AG09309 (cell line): Measurements from ENCODE around the gene CTRB1.
A peak's percentile ranks its signal among the peaks of the same experiment; 100 is the strongest.
"Not testable (repeated sequence)": the region's sequence is repeated elsewhere in the genome, so short reads cannot be mapped to it uniquely, and the experiment has no call there.

Experiments
- DNase-seq: peaks from one replicate; pipeline ENCODE4 v3.0.0-alpha.2; 2010; ENCODE audit warnings: low read depth
- H3K4me3 ChIP-seq: 2 replicates; pipeline ENCODE4 v1.5.1; 2011; ENCODE audit warnings: mild to moderate bottlenecking, low read depth, low read length, moderate library complexity; ENCODE audit not compliant: control insufficient read depth
- TF ChIP-seq, protein P1 (sequence below): IDR thresholded peaks from 2 replicates; pipeline ENCODE4 v1.5.1; 2011; ENCODE audit warnings: mild to moderate bottlenecking, low read depth, low read length, inconsistent platforms; ENCODE audit not compliant: insufficient read depth, control insufficient read depth; ENCODE audit errors: missing control alignments

The CTRB1 gene

DNA sequence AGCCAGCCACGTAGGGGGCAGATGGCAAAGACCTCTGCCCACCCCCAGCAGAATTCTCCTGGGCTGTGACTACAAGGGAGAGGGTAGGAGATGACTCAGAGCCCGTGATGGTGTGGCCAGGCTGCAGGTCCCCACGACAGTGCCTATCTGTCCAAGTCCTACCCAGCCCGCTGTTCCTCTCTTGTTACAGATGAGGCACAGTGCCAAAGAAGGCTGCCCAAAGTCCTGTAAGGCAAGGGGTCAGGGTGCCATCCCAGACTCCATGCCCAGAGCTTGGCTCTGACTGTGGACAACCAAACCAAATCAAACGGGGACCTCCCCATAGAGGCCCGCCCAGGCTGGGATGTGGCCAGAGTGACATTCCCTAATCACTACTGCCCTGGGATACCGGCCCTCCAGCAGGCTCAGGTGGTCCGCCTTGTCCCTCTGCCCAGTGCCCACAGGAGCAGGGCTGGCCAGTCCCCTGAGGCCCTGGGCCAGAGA lies 45.2 kb downstream of the CTRB1 start:
- peak overlapping the region; percentile 71 for H3K4me3 ChIP-seq
- TF ChIP-seq, protein P1, sequence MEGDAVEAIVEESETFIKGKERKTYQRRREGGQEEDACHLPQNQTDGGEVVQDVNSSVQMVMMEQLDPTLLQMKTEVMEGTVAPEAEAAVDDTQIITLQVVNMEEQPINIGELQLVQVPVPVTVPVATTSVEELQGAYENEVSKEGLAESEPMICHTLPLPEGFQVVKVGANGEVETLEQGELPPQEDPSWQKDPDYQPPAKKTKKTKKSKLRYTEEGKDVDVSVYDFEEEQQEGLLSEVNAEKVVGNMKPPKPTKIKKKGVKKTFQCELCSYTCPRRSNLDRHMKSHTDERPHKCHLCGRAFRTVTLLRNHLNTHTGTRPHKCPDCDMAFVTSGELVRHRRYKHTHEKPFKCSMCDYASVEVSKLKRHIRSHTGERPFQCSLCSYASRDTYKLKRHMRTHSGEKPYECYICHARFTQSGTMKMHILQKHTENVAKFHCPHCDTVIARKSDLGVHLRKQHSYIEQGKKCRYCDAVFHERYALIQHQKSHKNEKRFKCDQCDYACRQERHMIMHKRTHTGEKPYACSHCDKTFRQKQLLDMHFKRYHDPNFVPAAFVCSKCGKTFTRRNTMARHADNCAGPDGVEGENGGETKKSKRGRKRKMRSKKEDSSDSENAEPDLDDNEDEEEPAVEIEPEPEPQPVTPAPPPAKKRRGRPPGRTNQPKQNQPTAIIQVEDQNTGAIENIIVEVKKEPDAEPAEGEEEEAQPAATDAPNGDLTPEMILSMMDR: no peak

DNA sequence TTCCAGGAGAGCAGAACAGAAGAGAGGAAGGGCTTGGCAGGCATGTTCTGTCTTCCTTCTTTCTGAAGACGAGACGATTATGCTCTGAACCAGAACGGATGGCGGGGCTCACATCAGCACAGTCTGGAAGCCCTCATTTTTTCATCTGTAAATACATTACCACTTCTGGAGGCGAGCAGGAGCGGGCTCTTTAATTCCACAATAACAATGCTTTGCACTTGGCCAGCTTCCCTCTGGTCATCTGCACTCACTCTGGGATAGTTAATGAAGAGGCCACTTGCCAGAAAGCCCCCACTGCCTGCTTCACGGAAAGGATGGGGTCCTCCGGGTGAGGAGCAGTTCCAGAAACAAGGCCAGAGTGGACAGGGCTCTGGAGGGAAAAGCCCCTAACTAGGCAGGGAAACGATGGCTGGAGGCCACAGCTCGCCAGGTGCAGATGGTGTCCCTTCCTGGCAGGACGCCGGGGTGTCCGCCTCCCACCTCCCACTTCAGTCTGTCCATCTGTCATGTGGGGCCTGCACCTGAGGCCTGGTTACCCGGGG lies 45.7 kb downstream of the CTRB1 start:
- peak overlapping the region; percentile 71 for H3K4me3 ChIP-seq
- TF ChIP-seq, protein P1: no peak
- no peak for DNase-seq

More for the DNA sequence above, 45.2 kb downstream of the CTRB1 start:
- no peak for DNase-seq

DNA sequence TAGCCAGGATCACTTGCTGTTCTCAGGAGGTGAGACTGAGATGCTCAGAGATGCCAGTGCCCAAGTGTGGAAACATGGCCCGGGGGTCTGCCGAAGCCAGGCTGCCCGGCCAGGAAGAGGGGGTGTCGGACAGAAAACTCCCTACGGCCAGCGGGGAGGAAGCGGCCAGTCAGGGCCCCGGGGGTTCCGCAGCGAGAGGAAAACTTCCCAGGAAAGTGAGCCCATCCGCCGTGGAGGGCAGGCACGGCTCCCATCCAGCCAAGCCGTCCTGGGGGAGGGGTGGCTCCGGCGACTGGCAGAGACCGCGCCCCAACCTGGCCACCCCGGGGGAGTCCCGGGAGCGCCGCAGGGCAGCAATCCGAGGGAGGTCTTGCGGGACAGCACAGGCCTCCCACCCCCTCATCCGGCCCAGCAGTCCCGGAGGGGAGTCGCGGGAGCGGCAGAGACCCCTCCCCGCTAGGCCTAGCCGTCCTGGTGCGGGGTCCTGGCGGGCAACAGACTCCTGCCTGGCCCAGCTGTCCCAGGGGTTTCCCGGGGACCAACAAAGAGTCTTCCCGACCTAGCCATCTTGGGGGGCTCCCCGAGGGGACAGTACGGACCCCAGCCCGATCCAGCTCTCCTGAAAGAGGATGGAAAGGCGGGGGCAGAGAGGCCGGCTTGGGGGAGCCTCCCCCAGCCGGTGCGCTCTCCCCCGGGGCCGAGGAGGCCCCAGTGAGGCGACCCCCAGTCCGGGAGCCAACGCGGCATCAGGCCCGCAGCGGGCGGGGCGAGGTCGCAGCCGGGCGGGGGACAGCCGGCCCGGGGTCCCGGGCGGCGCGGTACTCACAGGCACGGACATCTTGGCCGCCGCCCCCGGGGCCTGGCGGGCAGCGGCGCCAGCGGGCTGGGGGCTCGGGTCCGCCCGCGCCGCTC lies 46.5 kb downstream of the CTRB1 start:
- TF ChIP-seq, protein P1: no peak
- DNase-seq: no peak
- peak overlapping the region; percentile 71 for H3K4me3 ChIP-seq

DNA sequence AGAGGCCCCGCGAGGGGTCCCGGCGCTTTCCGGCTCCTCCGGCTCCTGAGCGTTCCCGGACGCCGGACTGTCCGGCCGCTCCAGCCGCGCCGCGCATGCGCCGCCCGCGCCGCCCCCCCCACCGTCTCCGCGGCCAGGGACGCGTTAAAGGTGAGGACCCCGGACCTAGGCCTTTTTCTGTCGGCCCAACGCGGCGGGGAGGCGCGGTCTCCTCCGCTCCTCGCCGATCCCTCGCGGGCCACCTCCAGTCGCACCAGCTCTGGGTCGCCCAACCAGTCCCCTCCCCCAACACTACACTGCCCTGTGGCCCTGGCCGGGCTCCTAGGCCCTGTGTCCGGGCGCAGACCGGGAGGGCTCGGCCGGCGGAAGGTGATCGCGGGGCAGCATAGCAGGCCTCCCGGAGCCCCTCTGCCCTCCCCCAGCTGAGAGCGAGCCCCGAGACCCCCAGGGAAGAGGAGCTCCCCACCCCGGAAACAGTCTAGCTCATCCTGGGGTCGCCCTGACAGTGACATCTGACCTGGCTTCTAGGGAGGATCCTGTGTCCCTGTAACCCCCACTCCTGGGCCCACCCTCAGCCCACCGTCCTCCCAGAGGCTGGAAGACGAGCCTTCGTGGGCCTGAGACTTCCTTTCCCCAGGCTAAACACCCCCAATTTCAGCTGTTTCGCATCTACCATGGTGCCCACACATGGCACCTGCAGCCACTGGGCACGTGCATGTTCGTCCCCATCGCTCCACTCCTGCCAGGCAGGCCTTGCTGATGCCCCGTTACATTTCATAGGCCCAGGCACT lies 47.3 kb downstream of the CTRB1 start:
- no peak for DNase-seq
- TF ChIP-seq, protein P1: no peak
- H3K4me3 ChIP-seq: peak overlapping the region; percentile 71

DNA sequence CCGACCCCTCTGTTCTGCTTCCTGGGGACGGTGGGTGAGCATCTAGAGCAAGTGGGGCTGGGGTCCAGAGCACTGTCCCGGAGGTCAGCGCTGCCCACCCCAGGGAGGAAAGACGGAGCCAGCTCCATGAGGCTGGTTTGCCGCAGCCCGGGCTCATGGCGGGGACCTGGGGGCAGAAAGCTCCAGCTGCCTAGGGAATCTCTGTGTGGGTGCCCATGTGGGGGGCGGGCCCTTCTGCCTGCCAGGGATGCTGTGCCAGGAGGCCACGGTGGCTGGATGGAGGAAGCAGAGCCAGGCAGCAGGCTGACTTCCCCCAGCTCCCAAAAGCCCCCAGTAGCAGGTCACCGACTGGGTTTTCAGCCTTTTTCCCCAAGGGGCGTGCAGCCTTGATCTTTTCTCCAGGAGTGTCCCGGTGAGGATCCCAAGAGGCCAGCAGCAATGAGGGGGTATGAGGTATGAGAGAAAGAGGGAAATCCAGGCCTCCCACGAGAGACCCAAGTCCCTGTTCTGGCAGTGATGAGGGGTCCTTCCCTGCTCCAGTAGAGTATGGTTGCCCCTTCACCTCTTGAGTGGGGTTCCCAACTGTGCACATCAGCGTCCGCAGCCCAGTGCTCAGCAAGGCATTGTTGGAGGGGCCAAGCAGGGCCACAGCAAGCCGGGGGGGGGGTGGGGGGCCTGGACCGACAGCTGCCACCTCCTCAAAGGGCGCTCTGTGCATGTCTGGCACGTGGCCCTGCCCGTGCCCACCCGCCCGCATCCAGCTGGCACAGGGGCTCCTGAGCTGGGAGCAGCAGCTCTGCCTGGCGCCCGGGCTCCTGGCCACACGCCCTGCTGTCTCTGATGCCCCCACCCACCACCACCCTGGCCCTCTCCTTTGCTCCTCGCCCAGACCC lies 48.2 kb downstream of the CTRB1 start:
- H3K4me3 ChIP-seq: peak overlapping the region; percentile 71
- DNase-seq: no peak
- TF ChIP-seq, protein P1: no peak

DNA sequence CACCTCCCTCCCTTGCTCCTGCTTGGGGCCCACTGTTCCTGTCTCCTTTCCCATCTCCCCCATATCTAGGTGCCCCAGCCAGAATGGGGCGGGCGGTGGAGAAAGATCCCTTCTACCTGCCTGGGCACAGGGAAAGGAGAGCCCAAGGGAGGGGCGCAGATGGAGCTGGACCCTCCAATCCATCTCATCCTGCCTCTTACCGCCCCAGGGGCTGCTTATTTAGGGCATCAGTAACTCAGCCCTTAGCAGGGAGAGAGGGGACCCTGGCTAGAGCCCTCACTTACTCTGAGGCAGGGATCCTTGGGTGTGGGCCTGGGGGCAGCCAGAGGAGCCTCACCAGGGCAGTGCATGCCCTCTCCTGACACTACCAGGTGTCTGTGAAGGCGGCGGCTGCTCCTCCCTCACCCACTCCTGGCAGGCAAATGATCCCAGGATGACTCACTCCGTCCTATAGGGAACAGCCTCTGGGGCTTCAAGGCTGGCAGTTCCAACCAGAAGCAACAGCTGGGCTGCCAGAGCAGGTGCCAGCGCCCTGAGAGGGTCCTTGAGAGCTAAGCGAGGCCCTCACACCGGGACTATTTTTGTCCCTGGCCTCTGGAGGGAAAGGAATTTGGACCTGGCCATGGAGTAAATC lies 49.0 kb downstream of the CTRB1 start:
- TF ChIP-seq, protein P1: no peak
- H3K4me3 ChIP-seq: no peak overlapping the region
- no peak for DNase-seq

DNA sequence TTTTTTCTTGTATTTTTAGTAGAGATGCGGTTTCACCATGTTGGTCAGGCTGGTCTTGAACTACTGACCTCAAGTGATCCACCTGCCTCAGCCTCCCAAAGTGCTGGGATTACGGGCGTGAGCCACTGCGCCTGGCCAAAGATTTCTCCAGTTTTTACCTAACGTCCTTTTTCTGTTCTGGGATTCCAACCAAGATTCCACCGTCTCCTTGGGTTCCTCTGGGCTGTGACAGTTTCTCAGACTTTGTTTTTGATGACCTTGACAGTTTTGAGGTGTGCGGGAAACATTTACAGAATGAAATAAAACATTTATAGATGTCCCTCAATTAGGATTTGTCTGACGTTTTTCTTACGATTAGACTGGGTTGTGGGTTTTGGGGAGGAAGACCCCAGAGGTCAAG lies 50.6 kb downstream of the CTRB1 start:
- not testable (repeated sequence) for H3K4me3 ChIP-seq, DNase-seq
